ENCODE results near the gene DISP2.

DISP2 gene

GRCh38 chr15:40323953-40324937, 33.8 kb upstream of the DISP2 start:
- TF ChIP-seq CTCF (IDR thresholded peaks at IDR 0.05; ENCODE audit: low read depth, low read length): no peak
- DNase-seq (ENCODE audit: extremely low read depth, low read depth): no peak

- no peak for TF ChIP-seq CTCF (IDR thresholded peaks at IDR 0.05; ENCODE audit: low read depth, low read length)
- no peak for DNase-seq (ENCODE audit: extremely low read depth, low read depth)
Measured at GRCh38 chr15:40325188-40325587, 32.8 kb upstream of the DISP2 start.

- no peak for DNase-seq (ENCODE audit: extremely low read depth, low read depth)
- TF ChIP-seq CTCF (IDR thresholded peaks at IDR 0.05; ENCODE audit: low read depth, low read length): no peak
Measured at GRCh38 chr15:40325700-40326099, 32.3 kb upstream of the DISP2 start.

- no peak for DNase-seq (ENCODE audit: extremely low read depth, low read depth)
- TF ChIP-seq CTCF (IDR thresholded peaks at IDR 0.05; ENCODE audit: low read depth, low read length): no peak
Measured at GRCh38 chr15:40327457-40327856, 30.6 kb upstream of the DISP2 start.

- TF ChIP-seq CTCF (IDR thresholded peaks at IDR 0.05; ENCODE audit: low read depth, low read length): no peak
Measured at GRCh38 chr15:40328176-40328575, 29.8 kb upstream of the DISP2 start.

GRCh38 chr15:40328751-40329150, 29.3 kb upstream of the DISP2 start:
- DNase-seq (ENCODE audit: extremely low read depth, low read depth): no peak
- no peak for TF ChIP-seq CTCF (IDR thresholded peaks at IDR 0.05; ENCODE audit: low read depth, low read length)

More at GRCh38 chr15:40328176-40328575, 29.8 kb upstream of the DISP2 start:
- no peak for DNase-seq (ENCODE audit: extremely low read depth, low read depth)

GRCh38 chr15:40329804-40330203, 28.2 kb upstream of the DISP2 start:
- no peak for DNase-seq (ENCODE audit: extremely low read depth, low read depth)
- no peak for TF ChIP-seq CTCF (IDR thresholded peaks at IDR 0.05; ENCODE audit: low read depth, low read length)

Measured in AG09319 (cell line).